HG02970 (cell line): Measurements from ENCODE around the gene PLS1.

Experiments
- ATAC-seq: cut with Tn5 transposase; IDR thresholded peaks from one replicate; pipeline ENCODE4 v1.9.1; 2021; ENCODE audit warnings: mild to moderate bottlenecking, moderate library complexity, moderate number of reproducible peaks; ENCODE audit not compliant: unreplicated experiment, low FRiP score

Gene PLS1

DNA sequence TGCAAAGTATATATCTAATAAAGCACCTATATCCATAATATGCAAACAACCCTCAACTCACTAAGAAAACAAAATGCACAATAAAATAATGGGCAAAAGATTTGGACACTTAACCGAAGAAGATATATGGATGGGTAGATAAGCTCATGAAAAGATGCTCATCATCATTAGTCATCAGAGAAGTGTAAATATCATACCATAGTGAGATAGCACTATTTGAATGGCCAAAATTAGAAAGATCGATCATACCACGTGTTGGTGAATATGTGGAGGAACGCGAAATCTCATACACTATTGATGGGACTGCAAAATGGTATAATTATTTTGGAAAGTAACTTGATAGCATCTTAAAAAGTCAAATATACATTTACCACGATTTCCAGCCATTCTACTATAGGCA lies 40.5 kb downstream of the PLS1 start:
- ATAC-seq, result no peak

DNA sequence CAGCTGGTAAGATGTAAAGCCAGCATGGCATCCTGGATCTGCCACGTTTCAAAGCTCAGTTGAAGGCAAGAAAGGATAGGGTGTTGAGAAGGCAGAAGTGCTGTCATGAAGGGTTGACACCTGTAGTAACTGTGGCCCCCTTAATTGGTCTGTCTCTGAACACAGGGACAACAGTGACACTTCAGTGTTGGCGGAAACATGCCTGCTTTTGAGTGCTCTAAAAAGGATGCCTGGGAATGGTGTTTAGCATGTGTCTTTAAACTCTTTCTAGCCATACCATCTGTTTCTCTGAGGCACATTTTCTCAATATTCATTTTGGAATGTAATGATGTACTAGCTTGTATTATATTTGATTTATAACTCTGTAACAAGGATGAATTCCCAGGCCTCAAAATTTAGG lies 42.1 kb downstream of the PLS1 start:
- ATAC-seq, result no peak

DNA sequence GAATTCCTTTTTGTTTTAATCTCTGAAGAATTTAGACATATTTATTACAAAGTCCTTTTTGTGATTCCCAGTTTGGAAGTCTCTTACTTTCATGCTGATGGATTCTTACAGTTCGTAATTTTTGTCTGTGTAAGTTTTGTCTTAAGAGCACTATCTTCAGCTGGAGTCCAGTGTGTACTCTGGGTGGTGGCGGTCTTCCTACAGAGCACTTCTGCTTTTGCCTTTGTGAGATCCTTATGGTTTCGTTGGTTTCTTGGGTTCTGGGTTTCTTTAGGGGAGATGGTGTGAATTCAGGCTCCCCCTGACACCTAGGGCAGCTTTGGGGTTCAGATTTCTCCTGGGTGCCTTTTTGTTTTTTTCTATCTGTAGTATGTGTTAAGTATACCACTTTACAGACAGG lies 45.3 kb downstream of the PLS1 start:
- ATAC-seq, result no peak

DNA sequence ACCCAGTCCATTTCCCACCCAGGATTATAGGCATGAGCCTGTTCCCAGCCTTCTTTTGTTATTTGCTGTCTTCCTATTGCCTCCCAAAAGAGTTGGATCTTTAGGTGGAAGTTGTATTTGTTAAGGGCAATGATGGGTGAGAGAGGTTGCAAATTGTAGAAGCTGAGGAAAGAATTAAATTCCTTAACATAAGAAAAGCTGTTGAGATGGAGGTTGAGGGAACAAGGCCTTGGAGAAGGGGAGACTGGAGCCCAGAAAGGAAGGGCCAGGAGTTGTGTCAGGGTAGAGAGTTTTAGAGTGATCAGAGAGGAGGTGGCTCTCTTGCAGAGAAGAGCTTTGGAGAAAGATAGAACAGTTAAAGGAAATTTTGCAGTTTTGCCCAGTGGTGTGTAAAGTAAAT lies 46.8 kb downstream of the PLS1 start:
- ATAC-seq, result no peak

DNA sequence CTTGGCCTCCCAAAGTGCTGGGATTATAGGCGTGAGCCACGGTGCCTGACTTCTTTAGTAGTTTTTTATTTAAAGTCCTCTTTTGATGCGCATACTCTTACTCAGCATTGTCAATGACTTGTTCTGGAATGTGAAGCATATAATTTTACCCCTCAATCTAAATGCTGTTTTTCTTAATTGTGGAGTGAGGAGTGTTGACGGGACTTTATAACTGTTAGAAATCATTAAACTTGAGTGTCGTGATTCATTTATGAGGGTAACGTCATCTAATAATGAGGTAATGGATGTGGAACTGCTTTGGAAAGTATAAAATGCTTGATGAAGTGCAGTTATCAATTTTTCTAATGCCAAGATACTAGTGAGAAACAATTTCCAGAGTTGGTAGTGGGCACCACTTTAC lies 48.3 kb downstream of the PLS1 start:
- no peak for ATAC-seq

DNA sequence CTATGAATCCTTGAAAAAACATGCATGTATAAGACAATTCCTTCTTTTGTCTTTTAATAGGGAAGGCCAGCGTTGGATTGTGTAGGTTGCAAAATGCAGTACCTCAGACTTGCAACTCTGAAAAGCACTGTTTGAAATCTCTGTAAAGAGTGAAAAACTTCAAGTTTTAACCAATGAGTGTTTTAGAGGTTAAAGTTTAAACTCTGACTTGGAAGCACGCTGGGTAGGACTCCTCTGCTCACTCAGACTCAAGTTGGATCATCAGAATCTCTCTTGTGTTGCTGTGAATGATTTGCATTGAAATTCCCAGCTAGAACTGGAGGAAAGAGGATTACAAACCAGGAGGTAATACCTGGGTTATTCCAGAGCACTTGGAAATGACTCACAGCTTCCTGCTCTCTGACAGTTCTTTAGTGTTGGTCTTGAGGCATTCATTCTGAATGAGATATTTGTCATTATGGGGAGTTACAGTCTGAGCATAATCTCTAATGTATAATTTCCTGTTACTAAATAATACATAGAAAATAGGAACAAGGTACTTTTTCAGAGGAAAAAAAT lies 49.1 kb downstream of the PLS1 start:
- no peak for ATAC-seq

DNA sequence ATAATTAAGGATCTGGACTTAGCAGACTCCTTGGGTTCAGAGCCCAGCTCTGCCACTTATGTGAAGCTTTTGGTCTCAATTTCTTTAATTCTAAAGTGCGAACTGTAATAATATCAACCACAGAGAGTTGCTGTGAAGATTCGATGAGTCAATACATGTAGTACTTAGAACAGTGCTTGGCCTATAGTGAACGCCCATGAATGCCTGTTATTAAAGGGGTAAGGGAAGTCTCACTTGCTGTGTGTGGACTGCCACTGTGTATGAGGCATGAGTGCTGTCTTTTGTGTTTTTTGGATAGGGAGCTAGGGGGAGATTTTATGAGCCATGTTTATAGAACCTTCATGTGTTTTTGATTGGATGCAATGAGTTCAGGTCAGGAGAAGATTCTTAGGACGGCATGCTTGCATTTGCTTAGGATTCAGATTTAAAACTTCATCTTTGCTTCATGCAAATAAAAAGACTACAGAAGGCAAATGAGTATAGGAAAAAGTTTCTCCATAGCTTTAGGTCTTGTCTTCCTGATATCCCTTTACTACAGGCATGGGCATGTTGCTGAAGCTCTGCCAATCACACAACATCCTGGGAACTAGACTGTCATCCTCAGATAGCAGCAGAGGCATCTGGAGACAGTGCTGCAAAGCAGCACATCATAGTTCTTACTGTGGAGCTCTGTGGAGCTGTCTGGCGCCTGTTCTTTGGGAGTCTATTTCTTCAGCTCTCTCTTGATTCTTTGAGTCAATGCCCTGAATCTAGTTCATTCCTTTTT lies 50.0 kb downstream of the PLS1 start:
- ATAC-seq, result no peak

DNA sequence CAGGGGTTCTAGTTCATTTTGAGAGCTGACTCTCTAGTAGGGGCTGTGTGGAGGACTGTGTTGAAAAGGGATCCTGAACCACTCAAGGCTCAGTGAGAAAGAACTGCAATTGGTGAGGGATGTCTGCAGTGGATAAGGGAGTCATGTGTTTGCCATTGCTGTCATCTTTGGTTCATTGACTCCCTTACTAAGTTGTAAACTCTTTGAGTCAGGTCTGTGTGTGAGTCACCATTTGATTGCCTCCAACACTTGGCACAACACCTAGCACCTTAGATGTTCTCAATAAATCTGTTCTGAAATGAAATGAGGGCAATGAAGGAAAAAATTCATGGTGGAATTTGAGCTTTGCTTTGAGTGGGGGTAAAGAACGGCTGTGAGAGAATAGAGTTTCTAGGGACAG lies 51.7 kb downstream of the PLS1 start:
- no peak for ATAC-seq

DNA sequence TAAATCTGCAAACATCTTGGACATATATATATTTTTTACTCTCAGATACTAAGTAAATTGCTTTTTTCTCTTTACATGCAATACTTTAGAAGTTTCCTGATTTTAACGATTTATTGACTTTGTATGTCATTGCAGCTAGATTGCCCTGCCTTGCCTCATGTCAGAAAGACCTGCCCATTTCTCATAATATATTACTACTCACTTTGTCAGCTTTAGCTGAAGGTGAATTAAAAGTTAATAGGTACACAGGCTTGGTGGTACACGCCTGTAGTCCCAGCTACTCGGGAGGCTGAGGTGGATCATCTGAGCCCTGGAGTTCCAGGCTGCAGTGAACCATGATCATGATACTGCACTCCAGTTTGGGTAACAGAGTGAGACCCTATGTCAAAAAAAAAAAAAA lies 52.8 kb downstream of the PLS1 start:
- no peak for ATAC-seq

DNA sequence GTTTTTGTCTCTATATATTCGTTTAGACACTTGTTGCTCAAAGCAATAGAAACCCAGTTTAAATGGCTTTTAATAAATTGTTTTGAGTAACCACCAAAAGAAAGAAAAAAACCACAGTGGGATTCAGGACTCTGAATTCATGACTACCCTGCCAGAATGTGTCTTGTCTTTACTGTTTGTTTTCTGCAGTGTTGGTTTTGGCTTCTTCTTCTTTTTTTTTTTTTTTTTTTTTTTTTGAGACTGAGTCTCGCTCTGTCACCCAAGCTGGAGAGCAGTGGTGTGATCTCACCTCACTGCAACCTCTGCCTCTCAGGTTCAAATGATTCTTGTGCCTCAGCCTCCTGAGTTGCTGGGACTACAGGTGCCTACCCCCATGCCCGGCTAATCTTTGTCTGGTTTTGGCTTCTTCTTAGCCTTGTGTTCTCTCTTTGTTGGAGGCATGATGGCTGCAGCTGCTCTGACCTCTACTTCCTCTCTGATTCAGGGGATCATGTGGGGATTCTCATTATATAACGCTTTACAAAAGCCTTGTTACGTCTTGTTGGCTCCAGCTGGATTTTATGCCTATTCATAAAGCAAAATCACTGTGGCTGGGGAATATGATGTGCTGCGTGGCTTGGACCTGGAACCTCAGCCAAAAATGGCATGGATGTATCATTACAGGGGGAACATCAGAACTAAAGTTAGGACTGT lies 54.0 kb downstream of the PLS1 start:
- no peak for ATAC-seq

DNA sequence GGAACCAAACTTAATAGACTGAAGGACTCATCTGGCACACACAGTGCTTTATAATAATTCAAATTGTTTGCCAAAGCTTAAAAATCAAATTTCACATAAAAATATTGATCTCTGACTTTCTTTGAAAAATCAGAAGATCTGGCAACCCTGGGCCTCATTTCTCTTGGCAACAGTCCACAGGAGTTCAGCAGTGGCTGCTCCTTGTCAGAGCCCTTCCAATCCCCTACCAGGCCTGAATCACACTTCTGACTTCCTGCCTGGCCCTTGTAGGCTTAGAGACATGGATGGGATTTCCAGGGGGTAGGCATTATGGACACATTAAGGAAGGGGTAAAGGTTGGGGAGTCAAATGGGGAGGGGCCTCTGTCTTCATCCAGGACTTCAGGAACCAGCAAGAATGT lies 55.5 kb downstream of the PLS1 start:
- ATAC-seq, result no peak

DNA sequence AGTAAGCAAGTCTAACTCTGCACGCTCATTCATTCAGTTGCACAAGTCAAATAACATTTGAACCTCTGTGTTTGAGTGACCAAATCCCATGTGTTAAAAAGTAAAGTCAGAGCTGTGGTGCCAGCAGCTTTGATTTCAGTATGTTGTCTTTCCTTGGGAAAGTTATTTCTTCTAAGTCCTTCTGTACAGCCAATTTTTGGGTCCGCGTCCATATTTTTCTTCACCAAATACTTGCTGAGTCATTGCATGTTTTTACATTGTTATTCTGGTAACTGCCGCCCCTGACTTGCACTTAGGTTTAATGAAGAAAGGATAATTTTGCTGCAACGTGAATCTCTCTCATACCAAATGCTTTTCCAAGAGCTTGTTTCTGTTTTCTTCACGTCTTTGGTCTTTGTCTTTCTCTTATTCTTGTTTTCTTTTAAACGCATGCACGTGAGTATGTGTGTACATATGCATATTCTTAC lies 56.7 kb downstream of the PLS1 start:
- no peak for ATAC-seq

DNA sequence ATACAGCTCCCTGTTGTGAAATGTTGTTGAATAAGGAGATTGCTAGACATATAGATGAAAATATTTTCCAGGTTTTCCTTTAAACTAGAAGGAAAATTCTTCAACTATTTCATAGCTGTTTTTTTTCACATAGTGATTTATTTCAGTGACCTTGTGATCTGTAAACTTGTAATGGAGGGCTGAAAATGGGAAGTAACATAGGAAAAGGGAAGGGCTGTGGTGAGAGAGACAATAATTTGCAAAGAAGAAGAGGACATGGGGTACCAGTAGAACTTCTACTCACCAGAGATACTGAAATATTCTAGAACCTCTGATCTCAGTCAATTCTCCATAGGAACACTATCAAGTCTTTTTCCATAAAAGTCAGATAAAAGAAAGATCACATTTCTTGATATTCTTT lies 60.4 kb downstream of the PLS1 start:
- no peak for ATAC-seq

DNA sequence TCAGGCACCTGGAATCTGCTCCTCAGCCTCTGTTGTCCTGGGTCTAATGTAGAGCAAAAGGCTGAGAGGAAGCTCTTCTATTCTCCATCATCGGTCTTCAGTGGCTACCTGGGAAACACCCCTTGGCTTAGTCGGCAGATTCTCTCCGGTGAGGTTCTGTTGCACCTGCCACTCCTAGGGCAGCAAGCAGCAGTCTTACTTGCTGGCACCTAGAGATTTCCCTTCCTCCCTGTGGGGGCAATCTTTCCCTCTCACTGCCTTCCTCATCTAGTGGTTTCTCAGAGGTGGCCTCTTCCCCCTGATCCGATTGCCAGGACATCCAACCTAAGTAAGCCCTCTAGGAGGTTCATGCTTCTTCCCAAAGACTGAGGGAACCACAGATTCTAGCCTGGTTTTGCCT lies 60.8 kb downstream of the PLS1 start:
- no peak for ATAC-seq

DNA sequence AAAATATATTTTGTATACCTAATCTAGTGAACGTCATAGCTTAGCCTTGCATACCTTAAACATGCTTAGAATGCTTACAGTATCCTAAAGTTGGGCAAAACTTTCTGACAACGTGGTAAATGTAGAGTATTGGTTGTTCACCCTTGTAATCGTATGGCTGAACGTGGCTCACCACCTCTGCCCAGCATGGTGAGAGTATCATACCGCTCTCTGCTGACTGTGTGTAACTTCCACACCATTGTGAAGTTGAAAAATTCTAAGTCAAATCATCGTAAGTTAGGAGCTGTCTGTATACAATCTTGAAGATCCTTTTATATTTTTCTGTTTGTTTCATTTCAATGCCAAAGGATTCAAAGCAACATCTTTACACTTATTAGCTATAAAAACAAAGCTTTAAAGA lies 64.2 kb downstream of the PLS1 start:
- no peak for ATAC-seq

DNA sequence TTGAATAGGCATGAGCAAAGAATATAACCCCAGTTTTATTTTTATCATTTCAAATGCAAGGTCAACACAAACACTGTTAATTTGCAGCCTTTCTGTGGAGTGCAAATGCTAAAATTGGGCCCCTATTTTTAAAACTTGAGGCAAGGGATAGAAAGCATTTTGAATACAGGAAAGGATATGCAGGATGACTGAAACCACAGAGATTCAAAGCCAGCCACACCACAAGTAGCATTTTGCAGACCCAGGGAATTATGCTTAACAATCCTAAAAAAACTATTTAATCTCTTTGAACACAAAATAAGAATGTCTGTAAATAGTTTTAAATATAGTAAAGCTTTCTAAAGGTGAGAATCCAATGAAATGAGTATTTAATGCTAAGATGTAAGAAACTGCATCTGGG lies 64.7 kb downstream of the PLS1 start:
- ATAC-seq, result no peak

DNA sequence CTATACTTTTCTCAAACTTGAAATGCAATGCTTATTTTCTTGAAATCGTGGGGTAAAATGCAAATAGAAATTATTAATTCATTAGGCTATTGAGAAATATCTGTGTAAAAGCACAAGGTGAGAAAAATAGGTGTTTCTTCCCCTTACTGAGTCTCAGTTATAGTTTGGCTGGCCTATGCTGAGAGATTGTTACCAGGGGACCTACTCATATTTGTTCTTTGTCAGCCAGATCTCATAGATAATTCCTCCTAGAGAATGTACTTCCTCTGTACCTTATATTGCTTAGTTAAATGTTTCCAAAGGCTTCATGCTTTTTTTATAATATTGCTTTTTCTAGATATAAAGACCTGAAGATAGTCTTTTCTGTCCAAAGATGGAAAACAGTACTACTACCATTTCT lies 67.7 kb downstream of the PLS1 start:
- no peak for ATAC-seq

DNA sequence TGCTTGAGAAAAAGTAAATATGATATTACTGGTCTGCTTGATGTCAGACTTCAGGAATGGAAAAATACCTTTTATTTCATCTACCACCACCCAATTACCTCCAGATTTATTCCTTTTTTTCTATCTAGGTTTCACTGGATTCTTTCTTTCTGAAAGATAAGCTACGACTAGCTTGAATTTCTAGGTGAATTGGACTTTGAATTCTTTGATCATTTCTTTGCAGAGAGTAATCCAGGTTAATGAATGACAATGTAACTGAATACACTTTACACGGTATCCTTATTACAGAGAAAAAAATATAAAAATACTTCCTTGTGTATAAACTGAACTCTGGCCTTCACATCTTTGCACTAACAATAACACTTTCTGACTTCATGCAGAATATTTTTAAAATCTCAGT lies 68.1 kb downstream of the PLS1 start:
- no peak for ATAC-seq

DNA sequence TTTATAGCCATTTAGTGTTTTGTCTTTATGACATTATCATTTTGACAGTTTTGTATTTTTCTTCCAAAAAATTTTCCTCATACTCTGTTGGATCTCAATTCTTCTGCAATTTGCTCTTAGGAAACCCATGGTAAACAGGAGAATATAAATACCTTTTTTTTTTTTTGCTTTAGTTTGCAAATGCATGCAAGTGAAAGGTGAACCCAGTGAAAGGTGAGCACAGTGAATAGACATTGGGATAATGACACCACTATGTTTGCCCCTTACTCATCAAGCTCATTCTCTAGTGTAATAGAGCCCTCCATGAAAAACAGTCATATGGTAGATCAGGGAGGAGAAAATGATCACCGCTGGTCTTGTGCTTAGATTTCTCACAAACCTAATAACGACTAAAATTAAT lies 68.6 kb downstream of the PLS1 start:
- no peak for ATAC-seq

DNA sequence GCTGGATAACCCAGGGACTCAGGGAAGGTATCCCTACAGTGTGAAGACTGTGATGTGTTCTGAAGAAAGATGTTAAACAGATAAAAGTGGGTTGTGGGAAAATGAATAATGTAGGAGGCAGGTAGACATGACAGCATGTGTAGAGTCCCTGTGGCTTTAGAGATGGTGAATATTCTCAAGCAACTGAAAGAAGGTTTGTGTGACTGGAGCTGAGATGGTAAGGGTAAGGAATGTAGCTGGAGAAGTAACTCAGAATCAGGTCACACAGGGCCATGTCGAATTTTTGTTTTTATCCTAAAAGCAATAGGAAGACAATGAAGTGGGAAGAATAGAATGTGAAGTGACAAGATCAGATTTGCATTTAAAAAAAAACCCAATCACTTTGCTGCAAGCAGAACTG lies 73.9 kb downstream of the PLS1 start:
- ATAC-seq, result no peak

DNA sequence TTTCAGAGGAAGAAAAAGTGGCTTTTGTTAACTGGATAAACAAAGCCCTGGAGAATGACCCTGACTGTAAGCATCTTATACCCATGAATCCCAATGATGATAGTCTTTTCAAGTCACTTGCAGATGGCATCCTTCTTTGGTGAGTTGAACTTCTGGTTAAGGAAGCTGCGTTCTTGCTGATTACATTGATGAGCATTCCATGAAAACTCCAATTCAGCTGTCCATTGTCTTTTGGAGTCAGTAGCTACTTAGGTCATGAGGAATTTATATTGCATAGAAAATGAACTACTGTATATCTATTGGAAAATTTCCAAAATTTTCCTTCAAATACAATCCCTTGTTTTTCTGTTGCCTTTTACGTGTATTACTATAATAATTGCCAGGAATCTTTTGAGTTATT lies 80.0 kb downstream of the PLS1 start:
- no peak for ATAC-seq

DNA sequence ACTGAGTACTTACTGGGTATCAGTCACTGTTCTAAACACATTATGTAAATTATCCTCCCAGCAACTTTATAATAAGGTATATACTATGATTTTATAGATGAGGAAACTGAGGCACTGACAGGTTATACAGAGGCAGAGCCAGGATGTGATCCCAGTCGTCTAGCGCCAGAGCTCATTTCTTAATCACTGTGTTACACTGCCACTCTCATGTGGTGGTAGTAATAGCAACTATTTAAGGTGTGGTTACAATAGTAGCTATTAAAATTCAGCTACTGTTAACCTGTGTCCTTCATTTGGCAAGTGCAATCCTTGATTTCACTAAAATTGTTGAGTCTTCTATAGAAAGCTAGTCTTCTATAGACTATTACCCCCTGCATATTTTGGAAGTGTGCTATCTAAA lies 84.5 kb downstream of the PLS1 start:
- ATAC-seq, result no peak
